Measurements from ENCODE around the gene MRPL20.

The MRPL20 gene

DNA sequence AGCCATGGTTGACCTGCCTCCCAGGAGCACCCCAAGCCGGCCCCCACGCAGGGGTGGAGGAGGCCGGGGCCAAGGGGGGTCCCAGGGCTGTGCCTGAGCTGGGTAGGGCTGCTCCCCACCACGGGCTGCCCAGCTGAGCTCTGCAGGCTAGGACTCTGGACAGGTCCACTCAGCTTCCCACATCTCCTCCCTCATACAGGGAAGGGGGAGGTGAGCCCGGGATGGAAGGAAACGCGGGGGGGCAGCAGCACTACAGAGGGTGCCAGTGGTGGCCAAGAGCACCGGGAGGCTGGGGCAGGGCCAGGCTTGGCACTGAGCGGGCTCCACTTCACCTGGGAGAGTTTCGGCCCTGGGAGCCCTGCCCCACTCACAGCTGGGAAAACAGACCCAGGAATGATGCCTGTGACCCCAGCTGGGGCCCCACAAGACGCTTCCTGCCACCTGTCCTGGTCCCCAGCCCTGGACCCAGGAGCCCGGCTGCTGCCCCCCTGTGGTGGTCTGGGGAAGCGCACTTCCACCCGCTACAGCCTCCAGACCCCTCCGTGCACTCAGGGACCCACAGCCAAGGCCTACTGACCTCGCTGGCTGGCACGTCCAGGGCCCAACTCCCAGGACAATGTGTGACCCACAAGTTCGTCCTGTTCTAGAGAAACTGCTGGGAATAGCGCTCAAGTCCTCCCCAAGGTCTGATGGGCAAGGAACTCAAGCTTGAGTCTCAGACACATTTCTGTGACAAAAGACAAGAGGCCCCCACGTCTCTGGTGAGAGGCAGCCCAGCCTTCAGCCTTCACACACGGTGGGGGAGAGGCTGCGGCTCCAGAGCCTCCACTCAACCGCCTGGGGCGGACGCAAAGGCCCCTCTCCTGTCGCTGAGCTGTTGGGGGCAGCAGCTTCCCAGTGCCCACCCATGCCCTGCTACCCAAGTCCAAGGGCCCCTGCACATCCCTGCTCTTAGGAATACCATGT lies 35.1 kb downstream of the MRPL20 start:
- ATAC-seq, result peak; percentile 55
- TF ChIP-seq RARB (CRISPR knock-in tag; IDR thresholded peaks at IDR 0.05) (no peak), SNAI2 (CRISPR knock-in tag; IDR thresholded peaks at IDR 0.05) (no peak), ISL1 (CRISPR knock-in tag; IDR thresholded peaks at IDR 0.05) (no peak), ZFP30 (CRISPR knock-in tag; IDR thresholded peaks at IDR 0.05) (no peak), ZNF565 (CRISPR knock-in tag; conservative IDR thresholded peaks at IDR 0.05; ENCODE audit: low read depth) (no peak), PPARA (CRISPR knock-in tag; IDR thresholded peaks at IDR 0.05; ENCODE audit: borderline replicate concordance) (no peak), ESRRG (CRISPR knock-in tag; IDR thresholded peaks at IDR 0.05) (no peak), ZC3H10 (CRISPR knock-in tag; IDR thresholded peaks at IDR 0.05) (no peak), TCF4 (CRISPR knock-in tag; IDR thresholded peaks at IDR 0.05; ENCODE audit: borderline replicate concordance) (no peak), GLIS3 (CRISPR knock-in tag; IDR thresholded peaks at IDR 0.05) (no peak), CSDC2 (CRISPR knock-in tag; IDR thresholded peaks at IDR 0.05) (no peak), ZFP3 (CRISPR knock-in tag; IDR thresholded peaks at IDR 0.05) (no peak), TOX (CRISPR knock-in tag; IDR thresholded peaks at IDR 0.05; ENCODE audit: borderline replicate concordance) (no peak)
- TF ChIP-seq, protein P1, sequence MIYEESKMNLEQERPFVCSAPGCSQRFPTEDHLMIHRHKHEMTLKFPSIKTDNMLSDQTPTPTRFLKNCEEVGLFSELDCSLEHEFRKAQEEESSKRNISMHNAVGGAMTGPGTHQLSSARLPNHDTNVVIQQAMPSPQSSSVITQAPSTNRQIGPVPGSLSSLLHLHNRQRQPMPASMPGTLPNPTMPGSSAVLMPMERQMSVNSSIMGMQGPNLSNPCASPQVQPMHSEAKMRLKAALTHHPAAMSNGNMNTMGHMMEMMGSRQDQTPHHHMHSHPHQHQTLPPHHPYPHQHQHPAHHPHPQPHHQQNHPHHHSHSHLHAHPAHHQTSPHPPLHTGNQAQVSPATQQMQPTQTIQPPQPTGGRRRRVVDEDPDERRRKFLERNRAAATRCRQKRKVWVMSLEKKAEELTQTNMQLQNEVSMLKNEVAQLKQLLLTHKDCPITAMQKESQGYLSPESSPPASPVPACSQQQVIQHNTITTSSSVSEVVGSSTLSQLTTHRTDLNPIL (CRISPR knock-in tag; IDR thresholded peaks at IDR 0.05; ENCODE audit: low read depth), result no peak
- TF ChIP-seq, protein P2, sequence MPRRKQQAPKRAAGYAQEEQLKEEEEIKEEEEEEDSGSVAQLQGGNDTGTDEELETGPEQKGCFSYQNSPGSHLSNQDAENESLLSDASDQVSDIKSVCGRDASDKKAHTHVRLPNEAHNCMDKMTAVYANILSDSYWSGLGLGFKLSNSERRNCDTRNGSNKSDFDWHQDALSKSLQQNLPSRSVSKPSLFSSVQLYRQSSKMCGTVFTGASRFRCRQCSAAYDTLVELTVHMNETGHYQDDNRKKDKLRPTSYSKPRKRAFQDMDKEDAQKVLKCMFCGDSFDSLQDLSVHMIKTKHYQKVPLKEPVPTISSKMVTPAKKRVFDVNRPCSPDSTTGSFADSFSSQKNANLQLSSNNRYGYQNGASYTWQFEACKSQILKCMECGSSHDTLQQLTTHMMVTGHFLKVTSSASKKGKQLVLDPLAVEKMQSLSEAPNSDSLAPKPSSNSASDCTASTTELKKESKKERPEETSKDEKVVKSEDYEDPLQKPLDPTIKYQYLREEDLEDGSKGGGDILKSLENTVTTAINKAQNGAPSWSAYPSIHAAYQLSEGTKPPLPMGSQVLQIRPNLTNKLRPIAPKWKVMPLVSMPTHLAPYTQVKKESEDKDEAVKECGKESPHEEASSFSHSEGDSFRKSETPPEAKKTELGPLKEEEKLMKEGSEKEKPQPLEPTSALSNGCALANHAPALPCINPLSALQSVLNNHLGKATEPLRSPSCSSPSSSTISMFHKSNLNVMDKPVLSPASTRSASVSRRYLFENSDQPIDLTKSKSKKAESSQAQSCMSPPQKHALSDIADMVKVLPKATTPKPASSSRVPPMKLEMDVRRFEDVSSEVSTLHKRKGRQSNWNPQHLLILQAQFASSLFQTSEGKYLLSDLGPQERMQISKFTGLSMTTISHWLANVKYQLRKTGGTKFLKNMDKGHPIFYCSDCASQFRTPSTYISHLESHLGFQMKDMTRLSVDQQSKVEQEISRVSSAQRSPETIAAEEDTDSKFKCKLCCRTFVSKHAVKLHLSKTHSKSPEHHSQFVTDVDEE (CRISPR knock-in tag; IDR thresholded peaks at IDR 0.05), result no peak
- TF ChIP-seq, protein P3, sequence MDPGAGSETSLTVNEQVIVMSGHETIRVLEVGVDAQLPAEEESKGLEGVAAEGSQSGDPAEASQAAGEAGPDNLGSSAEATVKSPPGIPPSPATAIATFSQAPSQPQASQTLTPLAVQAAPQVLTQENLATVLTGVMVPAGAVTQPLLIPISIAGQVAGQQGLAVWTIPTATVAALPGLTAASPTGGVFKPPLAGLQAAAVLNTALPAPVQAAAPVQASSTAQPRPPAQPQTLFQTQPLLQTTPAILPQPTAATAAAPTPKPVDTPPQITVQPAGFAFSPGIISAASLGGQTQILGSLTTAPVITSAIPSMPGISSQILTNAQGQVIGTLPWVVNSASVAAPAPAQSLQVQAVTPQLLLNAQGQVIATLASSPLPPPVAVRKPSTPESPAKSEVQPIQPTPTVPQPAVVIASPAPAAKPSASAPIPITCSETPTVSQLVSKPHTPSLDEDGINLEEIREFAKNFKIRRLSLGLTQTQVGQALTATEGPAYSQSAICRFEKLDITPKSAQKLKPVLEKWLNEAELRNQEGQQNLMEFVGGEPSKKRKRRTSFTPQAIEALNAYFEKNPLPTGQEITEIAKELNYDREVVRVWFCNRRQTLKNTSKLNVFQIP (CRISPR knock-in tag; IDR thresholded peaks at IDR 0.05; ENCODE audit: borderline replicate concordance, low read depth), result no peak
- TF ChIP-seq, protein P4, sequence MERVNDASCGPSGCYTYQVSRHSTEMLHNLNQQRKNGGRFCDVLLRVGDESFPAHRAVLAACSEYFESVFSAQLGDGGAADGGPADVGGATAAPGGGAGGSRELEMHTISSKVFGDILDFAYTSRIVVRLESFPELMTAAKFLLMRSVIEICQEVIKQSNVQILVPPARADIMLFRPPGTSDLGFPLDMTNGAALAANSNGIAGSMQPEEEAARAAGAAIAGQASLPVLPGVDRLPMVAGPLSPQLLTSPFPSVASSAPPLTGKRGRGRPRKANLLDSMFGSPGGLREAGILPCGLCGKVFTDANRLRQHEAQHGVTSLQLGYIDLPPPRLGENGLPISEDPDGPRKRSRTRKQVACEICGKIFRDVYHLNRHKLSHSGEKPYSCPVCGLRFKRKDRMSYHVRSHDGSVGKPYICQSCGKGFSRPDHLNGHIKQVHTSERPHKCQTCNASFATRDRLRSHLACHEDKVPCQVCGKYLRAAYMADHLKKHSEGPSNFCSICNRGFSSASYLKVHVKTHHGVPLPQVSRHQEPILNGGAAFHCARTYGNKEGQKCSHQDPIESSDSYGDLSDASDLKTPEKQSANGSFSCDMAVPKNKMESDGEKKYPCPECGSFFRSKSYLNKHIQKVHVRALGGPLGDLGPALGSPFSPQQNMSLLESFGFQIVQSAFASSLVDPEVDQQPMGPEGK (CRISPR knock-in tag; IDR thresholded peaks at IDR 0.05; ENCODE audit: borderline replicate concordance), result no peak

DNA sequence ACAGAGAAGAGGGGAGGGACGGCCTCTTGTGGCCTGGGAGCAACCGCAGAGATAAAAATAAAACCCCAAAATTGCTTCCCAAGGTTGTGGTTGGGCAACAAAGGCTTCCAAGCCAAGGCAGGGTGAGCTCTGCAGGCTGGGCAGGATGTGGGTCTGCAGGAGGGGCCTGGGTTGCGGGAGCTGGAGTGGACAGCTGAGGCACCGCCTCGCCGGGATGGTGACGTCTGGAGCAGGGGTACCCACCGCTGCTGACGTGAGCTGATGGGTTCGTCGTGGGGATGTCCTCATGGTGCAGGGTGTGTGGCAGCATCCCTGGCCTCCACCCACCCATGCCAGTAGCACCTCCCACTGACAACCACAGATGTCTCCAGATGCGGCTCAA lies 35.7 kb downstream of the MRPL20 start:
- TF ChIP-seq PPARA (CRISPR knock-in tag; IDR thresholded peaks at IDR 0.05; ENCODE audit: borderline replicate concordance) (no peak), ZFP30 (CRISPR knock-in tag; IDR thresholded peaks at IDR 0.05) (no peak), CSDC2 (CRISPR knock-in tag; IDR thresholded peaks at IDR 0.05) (no peak), ARNTL (CRISPR knock-in tag; IDR thresholded peaks at IDR 0.05; ENCODE audit: borderline replicate concordance, low read depth) (no peak), ESRRG (CRISPR knock-in tag; IDR thresholded peaks at IDR 0.05) (no peak), ISL1 (CRISPR knock-in tag; IDR thresholded peaks at IDR 0.05) (no peak), ZC3H10 (CRISPR knock-in tag; IDR thresholded peaks at IDR 0.05) (no peak), ZNF565 (CRISPR knock-in tag; conservative IDR thresholded peaks at IDR 0.05; ENCODE audit: low read depth) (no peak), GLIS3 (CRISPR knock-in tag; IDR thresholded peaks at IDR 0.05) (no peak)
- TF ChIP-seq, protein P2 (CRISPR knock-in tag; IDR thresholded peaks at IDR 0.05), result no peak
- TF ChIP-seq, protein P4 (CRISPR knock-in tag; IDR thresholded peaks at IDR 0.05; ENCODE audit: borderline replicate concordance), result no peak
- TF ChIP-seq, protein P5, sequence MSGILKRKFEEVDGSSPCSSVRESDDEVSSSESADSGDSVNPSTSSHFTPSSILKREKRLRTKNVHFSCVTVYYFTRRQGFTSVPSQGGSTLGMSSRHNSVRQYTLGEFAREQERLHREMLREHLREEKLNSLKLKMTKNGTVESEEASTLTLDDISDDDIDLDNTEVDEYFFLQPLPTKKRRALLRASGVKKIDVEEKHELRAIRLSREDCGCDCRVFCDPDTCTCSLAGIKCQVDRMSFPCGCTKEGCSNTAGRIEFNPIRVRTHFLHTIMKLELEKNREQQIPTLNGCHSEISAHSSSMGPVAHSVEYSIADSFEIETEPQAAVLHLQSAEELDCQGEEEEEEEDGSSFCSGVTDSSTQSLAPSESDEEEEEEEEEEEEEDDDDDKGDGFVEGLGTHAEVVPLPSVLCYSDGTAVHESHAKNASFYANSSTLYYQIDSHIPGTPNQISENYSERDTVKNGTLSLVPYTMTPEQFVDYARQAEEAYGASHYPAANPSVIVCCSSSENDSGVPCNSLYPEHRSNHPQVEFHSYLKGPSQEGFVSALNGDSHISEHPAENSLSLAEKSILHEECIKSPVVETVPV (CRISPR knock-in tag; IDR thresholded peaks at IDR 0.05), result no peak
- no peak for ATAC-seq

All from SK-N-SH treated with all-trans-retinoic acid at 6 μM for 48 hours (cell line).